Transverse colon (tissue), 3 donors: ENCODE data around the gene CLEC2B.

ENCODE experiments used
- POLR2A ChIP-seq: fragments of 450-650 bp; IDR thresholded peaks from one replicate; pipeline ENCODE4 v1.6.1; 2016; ENCODE audit warnings: antibody characterized with exemption, mild to moderate bottlenecking, moderate library complexity
- TF ChIP-seq, protein P1 (sequence below), 5 experiments: fragments of 200-600 bp in 3 of 5; fragments of 450-650 bp in 2 of 5; sonication (generic) in 3 of 5; IDR thresholded peaks; 1 replicate in 2 of 5; 2 replicates in 3 of 5; pipeline ENCODE4 v1.5.1; 2016 to 2017; ENCODE audit warnings: antibody characterized with exemption in 5 of 5, inconsistent platforms in 3 of 5, mild to moderate bottlenecking in 2 of 5, moderate library complexity in 1 of 5

DNA sequence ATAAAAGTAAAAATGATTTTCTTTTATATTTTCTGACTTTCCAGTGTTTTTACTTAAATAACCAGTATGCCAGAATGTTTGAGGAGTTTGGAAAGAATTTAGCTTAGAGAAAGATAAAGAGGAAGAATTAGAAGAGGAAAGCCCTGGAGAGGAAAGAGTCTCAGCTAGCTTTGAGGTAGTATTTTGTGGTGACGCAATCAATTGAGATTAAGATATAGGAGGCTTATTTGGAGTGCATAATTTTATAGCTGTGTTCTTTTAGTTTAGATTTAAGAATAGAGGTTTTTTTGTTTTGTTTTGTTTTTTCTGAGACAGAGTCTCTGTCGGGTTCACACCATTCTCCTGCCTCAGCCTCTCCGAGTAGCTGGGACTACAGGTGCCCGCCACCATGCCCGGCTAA lies 18.1 kb downstream of the CLEC2B start:
- TF ChIP-seq, protein P1, sequence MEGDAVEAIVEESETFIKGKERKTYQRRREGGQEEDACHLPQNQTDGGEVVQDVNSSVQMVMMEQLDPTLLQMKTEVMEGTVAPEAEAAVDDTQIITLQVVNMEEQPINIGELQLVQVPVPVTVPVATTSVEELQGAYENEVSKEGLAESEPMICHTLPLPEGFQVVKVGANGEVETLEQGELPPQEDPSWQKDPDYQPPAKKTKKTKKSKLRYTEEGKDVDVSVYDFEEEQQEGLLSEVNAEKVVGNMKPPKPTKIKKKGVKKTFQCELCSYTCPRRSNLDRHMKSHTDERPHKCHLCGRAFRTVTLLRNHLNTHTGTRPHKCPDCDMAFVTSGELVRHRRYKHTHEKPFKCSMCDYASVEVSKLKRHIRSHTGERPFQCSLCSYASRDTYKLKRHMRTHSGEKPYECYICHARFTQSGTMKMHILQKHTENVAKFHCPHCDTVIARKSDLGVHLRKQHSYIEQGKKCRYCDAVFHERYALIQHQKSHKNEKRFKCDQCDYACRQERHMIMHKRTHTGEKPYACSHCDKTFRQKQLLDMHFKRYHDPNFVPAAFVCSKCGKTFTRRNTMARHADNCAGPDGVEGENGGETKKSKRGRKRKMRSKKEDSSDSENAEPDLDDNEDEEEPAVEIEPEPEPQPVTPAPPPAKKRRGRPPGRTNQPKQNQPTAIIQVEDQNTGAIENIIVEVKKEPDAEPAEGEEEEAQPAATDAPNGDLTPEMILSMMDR (IDR thresholded peaks at IDR 0.05) = no peak
- TF ChIP-seq POLR2A = no peak
